WTC11 (cell line): ENCODE results near the gene AMPD1. TPM values are rescaled to one million over a fixed set of nuclear protein-coding genes. Genes with fewer than 3 reads are reported as not detected.

Experiments
- ATAC-seq: fragments of 200-7000 bp; cut with Tn5 transposase; 2 replicates; pipeline ENCODE4 v1.10.0; 2021; ENCODE audit warnings: mild to moderate bottlenecking, moderate library complexity
- CTCF ChIA-PET: fragments of 300-600 bp; sonication (Branson Sonifier 250); formaldehyde crosslinking; loops from one replicate; lab custom pipeline; 2021; ENCODE audit warnings: antibody characterized with exemption; lab: Charles Lee
- POLR2A ChIA-PET: fragments of 350-600 bp; sonication (Branson Sonifier 250); formaldehyde crosslinking; loops from one replicate; lab custom pipeline; 2021; ENCODE audit warnings: antibody characterized with exemption; lab: Charles Lee
- DNase-seq: peaks from one replicate; pipeline ENCODE4 v3.0.0; 2021; ENCODE audit warnings: low spot score
- H3K27ac Mint-ChIP-seq: 2 replicates; pipeline ENCODE4 v1.8.0; 2021; ENCODE audit warnings: mixed read lengths
- H3K27me3 Mint-ChIP-seq: 2 replicates; pipeline ENCODE4 v1.8.0; 2021; ENCODE audit warnings: low read depth, mild to moderate bottlenecking, moderate library complexity, mixed read lengths
- H3K36me3 Mint-ChIP-seq: 2 replicates; pipeline ENCODE4 v1.8.0; 2021; ENCODE audit warnings: mixed read lengths
- H3K4me1 Mint-ChIP-seq: 2 replicates; pipeline ENCODE4 v1.8.0; 2022; ENCODE audit warnings: mixed read lengths
- H3K4me3 Mint-ChIP-seq: 2 replicates; pipeline ENCODE4 v1.8.0; 2021; ENCODE audit warnings: mild to moderate bottlenecking, moderate library complexity, mixed read lengths
- H3K9me3 Mint-ChIP-seq: 2 replicates; pipeline ENCODE4 v1.8.0; 2021; ENCODE audit warnings: mixed read lengths
- ARID4B ChIP-seq: sonication (generic); formaldehyde crosslinking; IDR thresholded peaks from 2 replicates; pipeline ENCODE4 v1.8.0; 2023; ENCODE audit warnings: missing genetic modification reagents, mild to moderate bottlenecking, borderline replicate concordance
- CBFB ChIP-seq: sonication (generic); formaldehyde crosslinking; IDR thresholded peaks from 2 replicates; pipeline ENCODE4 v1.8.1; 2022; ENCODE audit warnings: mild to moderate bottlenecking, low read depth, missing genetic modification reagents
- ELF4 ChIP-seq: sonication (generic); formaldehyde crosslinking; IDR thresholded peaks from 2 replicates; pipeline ENCODE4 v1.8.1; 2022; ENCODE audit warnings: low read depth, mild to moderate bottlenecking, moderate library complexity, missing genetic modification reagents
- FOXJ3 ChIP-seq: sonication (generic); formaldehyde crosslinking; IDR thresholded peaks from 2 replicates; pipeline ENCODE4 v1.9.0; 2021; ENCODE audit warnings: missing genetic modification reagents, mild to moderate bottlenecking, borderline replicate concordance
- FOXP1 ChIP-seq: sonication (generic); formaldehyde crosslinking; IDR thresholded peaks from 2 replicates; pipeline ENCODE4 v1.8.0; 2022; ENCODE audit warnings: missing genetic modification reagents, mild to moderate bottlenecking, moderate library complexity, borderline replicate concordance
- HMGXB4 ChIP-seq: sonication (generic); formaldehyde crosslinking; IDR thresholded peaks from 2 replicates; pipeline ENCODE4 v1.8.1; 2023; ENCODE audit warnings: mild to moderate bottlenecking, moderate library complexity, missing genetic modification reagents
- JAZF1 ChIP-seq: fragments of 250-450 bp; sonication (Bioruptor Pico); IDR thresholded peaks from 2 replicates; pipeline ENCODE4 v1.9.0; 2021; ENCODE audit warnings: moderate library complexity, mild to moderate bottlenecking, inconsistent platforms
- KAT7 ChIP-seq: sonication (generic); formaldehyde crosslinking; IDR thresholded peaks from 2 replicates; pipeline ENCODE4 v1.8.1; 2023; ENCODE audit warnings: missing genetic modification reagents, mild to moderate bottlenecking, borderline replicate concordance
- MXD4 ChIP-seq: fragments of 250-450 bp; sonication (Bioruptor Pico); IDR thresholded peaks from 2 replicates; pipeline ENCODE4 v1.8.0; 2021; ENCODE audit warnings: mild to moderate bottlenecking, moderate library complexity, borderline replicate concordance
- MYBL2 ChIP-seq: sonication (generic); formaldehyde crosslinking; IDR thresholded peaks from 2 replicates; pipeline ENCODE4 v1.8.1; 2023; ENCODE audit warnings: mild to moderate bottlenecking, moderate library complexity, missing genetic modification reagents
- NFE2L1 ChIP-seq: sonication (generic); formaldehyde crosslinking; IDR thresholded peaks from 2 replicates; pipeline ENCODE4 v1.8.1; 2023; ENCODE audit warnings: missing genetic modification reagents
- NFYB ChIP-seq: sonication (generic); formaldehyde crosslinking; conservative IDR thresholded peaks from 2 replicates; pipeline ENCODE4 v1.8.0; 2022; ENCODE audit warnings: low read depth, missing genetic modification reagents
- NR2C2 ChIP-seq: sonication (generic); formaldehyde crosslinking; IDR thresholded peaks from 2 replicates; pipeline ENCODE4 v1.8.0; 2022; ENCODE audit warnings: mild to moderate bottlenecking, missing genetic modification reagents
- OVOL2 ChIP-seq: fragments of 250-450 bp; sonication (Bioruptor Pico); IDR thresholded peaks from 2 replicates; pipeline ENCODE4 v1.9.0; 2021; ENCODE audit warnings: mild to moderate bottlenecking, borderline replicate concordance
- PRRX2 ChIP-seq: fragments of 250-450 bp; sonication (Bioruptor Pico); IDR thresholded peaks from 2 replicates; pipeline ENCODE4 v1.8.0; 2021; ENCODE audit warnings: mild to moderate bottlenecking
- STAT6 ChIP-seq: sonication (generic); formaldehyde crosslinking; conservative IDR thresholded peaks from 2 replicates; pipeline ENCODE4 v1.8.1; 2023; ENCODE audit warnings: mild to moderate bottlenecking, low read depth, missing genetic modification reagents, moderate library complexity
- TEAD1 ChIP-seq: sonication (generic); formaldehyde crosslinking; IDR thresholded peaks from 2 replicates; pipeline ENCODE4 v1.8.0; 2022; ENCODE audit warnings: mild to moderate bottlenecking, missing genetic modification reagents
- ZBTB21 ChIP-seq: sonication (generic); formaldehyde crosslinking; IDR thresholded peaks from 2 replicates; pipeline ENCODE4 v1.8.1; 2023; ENCODE audit warnings: mild to moderate bottlenecking, missing genetic modification reagents, borderline replicate concordance
- total RNA-seq: library from RNA; stranded (reverse); gene quantifications from 3 replicates; pipeline ENCODE4 v1.2.3, GENCODE V29; 2021
- TF ChIP-seq, protein P1 (sequence below): sonication (generic); formaldehyde crosslinking; IDR thresholded peaks from 2 replicates; pipeline ENCODE4 v1.8.0; 2022; ENCODE audit warnings: missing genetic modification reagents
- TF ChIP-seq, protein P2 (sequence below): sonication (generic); formaldehyde crosslinking; IDR thresholded peaks from 2 replicates; pipeline ENCODE4 v1.8.1; 2022; ENCODE audit warnings: mild to moderate bottlenecking, moderate library complexity, missing genetic modification reagents
- TF ChIP-seq, protein P3 (sequence below): sonication (generic); formaldehyde crosslinking; IDR thresholded peaks from 2 replicates; pipeline ENCODE4 v1.8.0; 2023; ENCODE audit warnings: mild to moderate bottlenecking, missing genetic modification reagents

Gene AMPD1
- total RNA-seq, 1 experiment from 2014 or later, result not detected

DNA sequence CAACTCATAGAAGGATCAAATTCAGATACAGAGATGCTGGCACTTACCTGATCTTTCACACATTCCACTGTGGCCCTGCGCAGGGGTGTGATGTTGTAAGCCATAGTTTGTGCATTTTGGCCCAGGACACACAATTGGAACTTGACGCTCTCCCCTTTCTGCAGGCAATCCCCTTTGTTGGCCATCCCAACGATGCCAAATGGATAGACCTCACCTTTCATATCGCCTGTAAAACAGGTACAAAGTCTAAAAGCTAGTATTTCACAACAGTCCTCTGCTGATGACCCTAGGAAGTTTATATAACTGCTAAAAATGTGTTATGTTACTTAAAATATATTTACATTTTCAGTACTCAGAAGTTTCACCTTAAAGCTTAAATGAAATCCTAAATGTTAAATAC lies 25.1 kb upstream of the AMPD1 start:
- H3K9me3 Mint-ChIP-seq, result no peaks in the 10 kb centered on the region
- H3K27ac Mint-ChIP-seq, result no peak overlapping the region
- CTCF ChIA-PET, result no interaction called here
- DNase-seq, result no peak
- POLR2A ChIA-PET, result interaction anchor here (1.1 kb wide), 1 partner anchor 37 kb away, joined by 3 read pairs; no protein-coding TSS in a partner anchor
- peaks cover 67% of the 10 kb centered on the region for H3K36me3 Mint-ChIP-seq
- no peak for TF ChIP-seq FOXJ3 (CRISPR knock-in tag)
- TF ChIP-seq PRRX2 (CRISPR knock-in tag), result no peak
- TF ChIP-seq TEAD1 (CRISPR knock-in tag), result no peak
- TF ChIP-seq, protein P1, sequence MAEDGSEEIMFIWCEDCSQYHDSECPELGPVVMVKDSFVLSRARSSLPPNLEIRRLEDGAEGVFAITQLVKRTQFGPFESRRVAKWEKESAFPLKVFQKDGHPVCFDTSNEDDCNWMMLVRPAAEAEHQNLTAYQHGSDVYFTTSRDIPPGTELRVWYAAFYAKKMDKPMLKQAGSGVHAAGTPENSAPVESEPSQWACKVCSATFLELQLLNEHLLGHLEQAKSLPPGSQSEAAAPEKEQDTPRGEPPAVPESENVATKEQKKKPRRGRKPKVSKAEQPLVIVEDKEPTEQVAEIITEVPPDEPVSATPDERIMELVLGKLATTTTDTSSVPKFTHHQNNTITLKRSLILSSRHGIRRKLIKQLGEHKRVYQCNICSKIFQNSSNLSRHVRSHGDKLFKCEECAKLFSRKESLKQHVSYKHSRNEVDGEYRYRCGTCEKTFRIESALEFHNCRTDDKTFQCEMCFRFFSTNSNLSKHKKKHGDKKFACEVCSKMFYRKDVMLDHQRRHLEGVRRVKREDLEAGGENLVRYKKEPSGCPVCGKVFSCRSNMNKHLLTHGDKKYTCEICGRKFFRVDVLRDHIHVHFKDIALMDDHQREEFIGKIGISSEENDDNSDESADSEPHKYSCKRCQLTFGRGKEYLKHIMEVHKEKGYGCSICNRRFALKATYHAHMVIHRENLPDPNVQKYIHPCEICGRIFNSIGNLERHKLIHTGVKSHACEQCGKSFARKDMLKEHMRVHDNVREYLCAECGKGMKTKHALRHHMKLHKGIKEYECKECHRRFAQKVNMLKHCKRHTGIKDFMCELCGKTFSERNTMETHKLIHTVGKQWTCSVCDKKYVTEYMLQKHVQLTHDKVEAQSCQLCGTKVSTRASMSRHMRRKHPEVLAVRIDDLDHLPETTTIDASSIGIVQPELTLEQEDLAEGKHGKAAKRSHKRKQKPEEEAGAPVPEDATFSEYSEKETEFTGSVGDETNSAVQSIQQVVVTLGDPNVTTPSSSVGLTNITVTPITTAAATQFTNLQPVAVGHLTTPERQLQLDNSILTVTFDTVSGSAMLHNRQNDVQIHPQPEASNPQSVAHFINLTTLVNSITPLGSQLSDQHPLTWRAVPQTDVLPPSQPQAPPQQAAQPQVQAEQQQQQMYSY, result no peak
- TF ChIP-seq ELF4 (CRISPR knock-in tag), result no peak
- no peak for TF ChIP-seq NR2C2
- TF ChIP-seq ZBTB21, result no peak
- TF ChIP-seq, protein P2, sequence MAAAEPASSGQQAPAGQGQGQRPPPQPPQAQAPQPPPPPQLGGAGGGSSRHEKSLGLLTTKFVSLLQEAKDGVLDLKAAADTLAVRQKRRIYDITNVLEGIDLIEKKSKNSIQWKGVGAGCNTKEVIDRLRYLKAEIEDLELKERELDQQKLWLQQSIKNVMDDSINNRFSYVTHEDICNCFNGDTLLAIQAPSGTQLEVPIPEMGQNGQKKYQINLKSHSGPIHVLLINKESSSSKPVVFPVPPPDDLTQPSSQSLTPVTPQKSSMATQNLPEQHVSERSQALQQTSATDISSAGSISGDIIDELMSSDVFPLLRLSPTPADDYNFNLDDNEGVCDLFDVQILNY (CRISPR knock-in tag), result no peak
- TF ChIP-seq OVOL2 (CRISPR knock-in tag), result no peak
- TF ChIP-seq, protein P3, sequence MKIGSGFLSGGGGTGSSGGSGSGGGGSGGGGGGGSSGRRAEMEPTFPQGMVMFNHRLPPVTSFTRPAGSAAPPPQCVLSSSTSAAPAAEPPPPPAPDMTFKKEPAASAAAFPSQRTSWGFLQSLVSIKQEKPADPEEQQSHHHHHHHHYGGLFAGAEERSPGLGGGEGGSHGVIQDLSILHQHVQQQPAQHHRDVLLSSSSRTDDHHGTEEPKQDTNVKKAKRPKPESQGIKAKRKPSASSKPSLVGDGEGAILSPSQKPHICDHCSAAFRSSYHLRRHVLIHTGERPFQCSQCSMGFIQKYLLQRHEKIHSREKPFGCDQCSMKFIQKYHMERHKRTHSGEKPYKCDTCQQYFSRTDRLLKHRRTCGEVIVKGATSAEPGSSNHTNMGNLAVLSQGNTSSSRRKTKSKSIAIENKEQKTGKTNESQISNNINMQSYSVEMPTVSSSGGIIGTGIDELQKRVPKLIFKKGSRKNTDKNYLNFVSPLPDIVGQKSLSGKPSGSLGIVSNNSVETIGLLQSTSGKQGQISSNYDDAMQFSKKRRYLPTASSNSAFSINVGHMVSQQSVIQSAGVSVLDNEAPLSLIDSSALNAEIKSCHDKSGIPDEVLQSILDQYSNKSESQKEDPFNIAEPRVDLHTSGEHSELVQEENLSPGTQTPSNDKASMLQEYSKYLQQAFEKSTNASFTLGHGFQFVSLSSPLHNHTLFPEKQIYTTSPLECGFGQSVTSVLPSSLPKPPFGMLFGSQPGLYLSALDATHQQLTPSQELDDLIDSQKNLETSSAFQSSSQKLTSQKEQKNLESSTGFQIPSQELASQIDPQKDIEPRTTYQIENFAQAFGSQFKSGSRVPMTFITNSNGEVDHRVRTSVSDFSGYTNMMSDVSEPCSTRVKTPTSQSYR, result no peak
- TF ChIP-seq STAT6 (CRISPR knock-in tag), result no peak
- TF ChIP-seq MXD4, result no peak
- TF ChIP-seq HMGXB4 (CRISPR knock-in tag), result no peak
- no peak for TF ChIP-seq JAZF1 (CRISPR knock-in tag)
- TF ChIP-seq, all 79 proteins: peak for 0
- H3K27me3 Mint-ChIP-seq, result no peaks in the 10 kb centered on the region
- no peak for ATAC-seq
- peaks cover 9% of the 10 kb centered on the region for H3K4me1 Mint-ChIP-seq
- H3K4me3 Mint-ChIP-seq, result no peak overlapping the region

DNA sequence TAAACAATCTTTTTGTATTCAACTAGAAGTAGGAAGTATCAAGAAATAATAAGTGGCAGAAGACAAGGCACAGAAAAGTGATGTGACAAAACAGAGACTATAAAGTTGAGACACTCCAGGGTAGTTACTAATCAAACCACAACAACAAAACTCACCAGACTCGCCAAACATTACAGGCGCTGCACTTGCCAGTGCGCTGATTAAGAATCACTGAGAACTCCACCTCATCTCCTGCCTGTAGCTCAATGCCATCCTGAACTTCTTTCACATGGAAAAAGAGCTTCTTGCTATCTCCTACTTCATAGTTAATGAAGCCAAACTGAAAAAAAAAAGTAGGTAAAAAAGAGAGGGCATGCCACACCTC lies 24.1 kb upstream of the AMPD1 start:
- peaks cover 9% of the 10 kb centered on the region for H3K4me1 Mint-ChIP-seq
- CTCF ChIA-PET, result no interaction called here
- H3K36me3 Mint-ChIP-seq, result peaks cover 56% of the 10 kb centered on the region
- no peaks in the 10 kb centered on the region for H3K9me3 Mint-ChIP-seq
- no peak overlapping the region for H3K27ac Mint-ChIP-seq
- no peak for ATAC-seq
- POLR2A ChIA-PET, result no interaction called here
- DNase-seq, result no peak
- no peaks in the 10 kb centered on the region for H3K27me3 Mint-ChIP-seq
- no peak overlapping the region for H3K4me3 Mint-ChIP-seq
- no peak for TF ChIP-seq CBFB (CRISPR knock-in tag)
- TF ChIP-seq FOXP1 (CRISPR knock-in tag), result no peak
- TF ChIP-seq FOXJ3 (CRISPR knock-in tag), result no peak
- no peak for TF ChIP-seq KAT7
- no peak for TF ChIP-seq MYBL2 (CRISPR knock-in tag)
- no peak for TF ChIP-seq NFYB
- no peak for TF ChIP-seq NFE2L1 (CRISPR knock-in tag)
- TF ChIP-seq ARID4B (CRISPR knock-in tag), result no peak
